Bone marrow (tissue), 2 donors: ENCODE measurements around the gene CCDC178.

Source experiments
- DNase-seq, 2 donors: peaks; one replicate each; lab custom pipeline; 2025; lab: John Stamatoyannopoulos, UW

CCDC178 gene

DNA sequence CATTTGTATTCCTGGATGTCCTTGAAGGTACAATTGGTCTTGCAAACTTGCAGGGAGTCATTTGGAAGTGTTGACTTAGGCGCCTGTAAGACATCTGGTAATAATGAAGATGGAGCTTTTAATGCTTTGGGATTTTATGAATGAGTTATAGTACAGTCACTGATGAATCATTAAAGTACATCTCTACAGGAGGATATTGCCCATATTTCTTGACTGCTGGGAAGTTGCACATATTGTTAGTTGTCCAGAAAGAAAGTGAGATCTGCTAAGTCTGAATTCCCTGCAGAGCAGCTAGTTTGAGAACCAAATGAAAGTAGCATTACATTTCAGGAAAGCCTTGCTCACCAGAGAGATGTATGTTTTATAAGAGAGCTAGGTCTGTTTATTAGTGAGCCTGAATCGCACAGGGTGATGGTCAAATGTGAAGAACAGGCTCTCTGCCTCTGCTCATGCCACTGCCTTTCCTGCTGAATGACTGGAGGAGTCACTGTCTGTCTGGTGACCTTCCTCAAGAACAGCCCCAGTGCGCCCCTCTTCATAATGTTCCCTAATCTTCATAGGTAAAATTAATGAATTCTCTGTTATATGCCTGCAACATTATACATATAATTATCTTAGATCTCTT lies 528.7 kb downstream of the CCDC178 start:
- no peak for DNase-seq

DNA sequence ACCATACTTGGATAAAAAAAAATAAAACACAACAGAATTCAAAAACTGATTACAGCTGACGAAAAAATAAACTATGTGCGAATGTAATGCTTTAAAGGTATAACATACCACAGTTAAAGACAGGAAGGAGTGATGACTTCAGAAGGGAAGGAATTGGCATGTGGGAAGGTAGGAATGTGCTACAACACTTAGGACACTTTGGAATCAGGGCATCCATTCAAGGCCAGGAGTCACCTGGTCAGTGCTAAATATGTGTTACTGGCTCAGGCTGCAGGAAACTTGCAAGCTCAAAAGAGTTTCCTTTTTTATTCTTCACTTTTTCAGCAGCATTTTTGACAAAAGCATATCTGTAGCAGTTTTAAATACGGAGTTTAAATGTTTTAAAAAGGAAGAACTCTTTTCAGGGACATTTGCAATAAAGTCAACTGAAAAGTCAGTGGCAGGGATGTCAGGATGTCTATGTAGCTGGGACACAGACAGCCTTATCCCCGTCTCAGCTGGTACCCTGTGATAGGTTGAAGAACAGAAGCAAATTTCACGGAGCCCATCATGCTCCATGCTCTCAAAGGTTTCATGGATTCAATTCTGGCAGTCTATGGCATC lies 529.7 kb downstream of the CCDC178 start:
- no peak for DNase-seq

- DNase-seq: no peak
Measured at GRCh38 chr18:32909798-32910561, 530.5 kb downstream of the CCDC178 start.

DNA sequence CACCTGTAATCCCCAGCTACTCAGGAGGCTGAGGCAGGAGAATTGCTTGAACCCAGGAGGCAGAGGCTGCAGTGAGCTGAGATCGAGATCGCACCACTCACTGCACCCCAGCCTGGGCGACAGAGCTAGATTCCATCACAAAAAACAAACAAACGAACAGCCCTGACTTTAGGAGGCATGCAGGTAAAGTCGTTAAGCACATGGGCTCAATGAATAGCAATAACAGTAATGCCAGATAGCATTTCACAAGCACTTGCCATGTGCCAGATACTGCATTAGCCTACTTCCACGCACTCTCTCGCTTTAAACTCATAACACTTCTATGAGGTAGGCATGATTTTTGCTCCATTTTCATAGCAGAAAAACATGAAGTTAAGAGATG lies 532.1 kb downstream of the CCDC178 start:
- no peak for DNase-seq

DNA sequence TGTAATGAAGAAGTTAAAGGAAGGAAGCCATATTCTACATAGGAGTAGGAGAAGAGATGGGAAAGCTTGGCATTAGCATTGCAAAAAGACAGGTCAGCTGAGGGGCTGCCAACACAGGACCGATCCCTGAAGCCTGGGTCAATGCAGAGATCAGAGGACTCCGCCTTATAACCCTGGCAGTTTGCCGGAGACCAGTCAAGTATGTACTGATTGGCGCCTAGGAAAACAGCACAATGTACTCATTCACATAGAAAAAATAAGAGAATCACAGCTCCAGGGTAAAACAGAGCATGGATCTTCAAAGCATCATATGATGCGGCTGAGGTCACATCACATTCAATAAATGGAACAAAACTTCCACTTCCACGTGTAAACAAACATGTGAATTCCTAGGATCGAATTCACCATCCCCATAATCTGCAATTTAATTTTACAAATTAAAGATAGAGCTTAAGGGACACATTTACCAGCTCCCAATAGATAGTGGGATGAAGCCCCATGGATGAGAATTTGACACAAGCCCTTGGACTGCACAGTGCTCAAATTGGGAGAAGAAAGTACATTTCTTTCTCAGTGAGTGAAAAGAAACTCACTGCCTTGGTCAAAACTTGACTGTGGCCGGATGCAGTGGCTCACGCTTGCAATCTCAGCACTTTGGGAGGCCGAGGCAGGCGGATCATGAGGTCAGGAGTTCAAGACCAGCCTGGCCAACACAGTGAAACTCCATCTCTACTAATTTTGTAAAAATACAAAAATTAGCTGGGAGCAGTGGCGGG lies 532.7 kb downstream of the CCDC178 start:
- no peak for DNase-seq

GRCh38 chr18:32907311-32907585 lies 533.3 kb downstream of the CCDC178 start:
- no peak for DNase-seq

DNA sequence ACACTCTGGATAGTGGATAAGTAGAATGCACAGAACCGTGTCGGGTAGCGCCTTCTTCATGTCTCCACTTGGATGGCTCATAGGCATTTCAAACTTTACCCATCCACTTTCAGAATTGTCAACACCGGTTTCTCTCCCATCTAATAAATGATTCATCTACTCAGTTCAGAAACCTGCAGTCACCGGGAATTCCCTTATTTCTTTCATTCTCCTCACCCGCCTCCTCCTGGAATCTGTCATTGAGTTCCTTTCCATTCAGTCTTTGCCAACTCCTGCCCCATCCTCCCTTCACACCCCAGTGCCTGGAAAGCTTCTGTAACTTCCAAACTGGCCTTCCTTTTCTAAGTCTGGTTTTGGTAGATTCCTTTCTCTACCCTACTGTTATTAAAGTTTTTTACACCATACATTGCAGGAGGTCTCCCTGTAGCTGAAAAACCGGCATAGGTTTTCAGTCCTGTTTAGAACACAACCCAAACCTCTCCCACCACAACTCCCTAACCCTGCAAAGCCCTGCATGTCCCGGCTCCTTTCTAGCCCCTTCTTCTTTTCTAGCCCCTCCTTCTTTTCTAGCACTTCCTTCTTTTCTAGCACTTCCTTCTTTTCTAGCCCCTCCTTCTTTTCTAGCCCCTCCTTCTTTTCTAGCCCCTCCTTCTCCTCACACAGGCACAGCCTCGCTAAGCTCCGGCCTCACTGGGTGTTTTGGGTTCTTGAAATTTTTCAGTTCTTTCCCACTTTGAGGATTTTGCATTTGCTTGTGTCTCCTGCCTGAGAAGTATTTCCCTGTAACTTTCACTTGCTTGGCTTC lies 533.8 kb downstream of the CCDC178 start:
- no peak for DNase-seq

GRCh38 chr18:32905651-32906050 lies 534.9 kb downstream of the CCDC178 start:
- DNase-seq: no peak

DNA sequence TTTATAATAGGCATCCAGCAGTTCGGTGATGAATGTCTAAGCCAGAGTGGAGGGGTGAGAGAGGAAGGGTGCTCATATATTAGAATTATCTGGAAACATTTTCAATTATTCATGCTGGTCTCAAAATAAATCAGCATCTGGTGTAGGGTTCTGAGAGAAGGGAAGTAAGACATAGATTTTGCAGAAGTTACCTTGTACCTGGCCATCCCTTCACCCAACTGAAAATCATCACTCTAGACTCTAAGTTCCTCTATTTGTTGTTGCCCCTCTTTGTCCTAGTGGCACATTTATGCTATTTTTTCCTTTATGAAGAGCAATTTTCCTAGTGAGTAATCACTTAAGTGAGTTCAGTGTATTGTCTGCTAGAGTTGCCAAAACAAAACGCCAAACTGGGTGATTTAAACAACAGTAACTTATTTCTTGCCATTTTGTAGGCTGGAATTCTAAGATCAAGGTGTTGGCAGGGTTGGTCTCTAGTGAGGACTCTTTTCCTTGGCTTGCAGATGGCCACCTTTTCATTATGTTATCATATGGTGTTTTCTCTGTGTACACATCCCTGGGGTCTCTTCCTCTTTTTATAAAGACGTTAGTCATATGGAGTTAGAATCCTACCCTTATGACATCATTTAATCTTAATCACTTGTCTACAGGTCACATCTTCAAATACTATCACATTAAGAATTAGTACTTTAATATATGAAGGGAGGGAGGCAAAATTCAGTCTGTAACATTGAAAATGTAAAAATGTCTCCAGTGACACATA lies 537.8 kb downstream of the CCDC178 start:
- no peak for DNase-seq

DNA sequence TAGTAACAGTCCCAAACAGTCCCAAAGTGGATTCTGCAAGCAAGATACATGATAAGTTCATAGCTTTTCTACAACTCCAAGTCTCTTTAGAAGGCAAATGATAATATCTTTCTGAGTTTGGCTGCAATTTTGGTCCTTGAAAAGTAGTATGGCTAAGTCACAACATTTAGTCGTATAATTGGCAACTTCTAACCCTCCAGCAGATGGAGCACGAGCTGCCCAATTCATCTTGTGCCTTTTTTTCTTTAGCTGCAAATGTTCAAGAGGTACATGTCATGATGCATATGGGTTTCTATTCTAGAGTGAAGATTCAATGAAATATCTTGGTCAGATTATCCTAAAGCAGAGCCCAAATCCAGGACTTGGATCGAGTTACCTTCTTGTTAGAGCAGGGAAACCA lies 540.7 kb downstream of the CCDC178 start:
- DNase-seq: no peak

- DNase-seq: no peak
Measured at GRCh38 chr18:32896776-32897547, 543.6 kb downstream of the CCDC178 start.

DNA sequence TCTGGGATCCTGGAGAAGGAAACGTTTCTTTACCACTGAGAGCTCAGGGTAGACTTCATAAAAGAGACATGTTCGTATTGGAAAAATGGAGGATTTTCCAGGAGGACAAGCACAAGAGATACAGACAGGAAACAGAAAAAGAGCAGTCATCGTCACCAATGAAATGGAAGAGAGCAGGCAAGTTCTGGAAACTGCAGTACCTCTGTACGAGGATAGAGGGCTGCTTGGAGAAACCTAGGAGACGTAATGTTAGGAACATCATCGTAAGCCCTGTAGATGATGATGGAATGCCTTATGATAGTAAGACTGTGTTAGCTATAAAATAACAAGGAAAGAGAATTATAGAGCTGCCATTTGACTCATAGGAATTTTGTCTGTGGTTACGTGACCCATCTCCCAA lies 546.6 kb downstream of the CCDC178 start:
- DNase-seq: no peak

GRCh38 chr18:32891797-32892196 lies 548.7 kb downstream of the CCDC178 start:
- no peak for DNase-seq

DNA sequence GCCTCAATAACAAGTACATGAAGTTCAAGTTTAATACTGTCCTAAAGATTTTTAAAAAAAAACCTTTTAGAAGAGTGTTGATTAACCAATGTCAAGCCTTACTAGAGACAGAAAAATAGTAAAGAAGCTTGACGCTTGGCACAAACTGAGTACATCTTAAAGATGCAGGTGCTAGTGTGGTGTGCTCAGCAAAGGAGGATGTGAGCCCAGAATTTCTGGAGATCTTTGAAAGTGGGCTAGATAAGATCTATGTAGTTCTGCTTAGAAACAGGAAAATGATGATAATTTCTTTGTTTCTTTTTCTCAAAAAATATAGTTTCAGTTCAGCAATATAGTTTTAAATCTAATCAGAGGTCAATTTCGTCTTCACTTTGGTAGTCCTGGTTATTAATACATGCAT lies 549.4 kb downstream of the CCDC178 start:
- DNase-seq: no peak

GRCh38 chr18:32889615-32890593 lies 550.6 kb downstream of the CCDC178 start:
- no peak for DNase-seq

- DNase-seq: no peak
Measured at GRCh38 chr18:32888306-32888705, 552.2 kb downstream of the CCDC178 start.
